GM18505 (cell line): Measurements from ENCODE around the gene ZNF318.
"Not testable (repeated sequence)": the region's sequence is repeated elsewhere in the genome, so short reads cannot be mapped to it uniquely, and the experiment has no call there.

Experiments used
- ATAC-seq: cut with Tn5 transposase; IDR thresholded peaks from one replicate; pipeline ENCODE4 v1.9.1; 2021; ENCODE audit not compliant: unreplicated experiment
- POLR2A ChIP-seq: IDR thresholded peaks from 4 replicates; pipeline ENCODE4 v1.6.1; 2011; ENCODE audit warnings: borderline replicate concordance; ENCODE audit not compliant: insufficient read depth, insufficient read length; ENCODE audit errors: extremely low read depth

Gene ZNF318

GRCh38 chr6:43368259-43369160 is 937 bp downstream of the ZNF318 start:
- peak; percentile 2 for ATAC-seq
- TF ChIP-seq POLR2A = no peak

- TF ChIP-seq POLR2A = peak; percentile 19
- no peak for ATAC-seq
Observed at GRCh38 chr6:43367245-43367984, 2.0 kb downstream of the ZNF318 start.

GRCh38 chr6:43361269-43361668 is 8.2 kb downstream of the ZNF318 start:
- no peak for TF ChIP-seq POLR2A
- ATAC-seq = no peak

- no peak for TF ChIP-seq POLR2A
- no peak for ATAC-seq
Observed at GRCh38 chr6:43359831-43360230, 9.6 kb downstream of the ZNF318 start.

- no peak for TF ChIP-seq POLR2A
- ATAC-seq = no peak
Observed at GRCh38 chr6:43359381-43359780, 10.1 kb downstream of the ZNF318 start.

GRCh38 chr6:43355862-43356590 is 13.4 kb downstream of the ZNF318 start:
- ATAC-seq = no peak

GRCh38 chr6:43351951-43352350 is 17.5 kb downstream of the ZNF318 start:
- not testable (repeated sequence) for ATAC-seq

More at GRCh38 chr6:43355862-43356590, 13.4 kb downstream of the ZNF318 start:
- TF ChIP-seq POLR2A = no peak

- TF ChIP-seq POLR2A = no peak
- ATAC-seq = no peak
Observed at GRCh38 chr6:43347444-43347843, 22.0 kb downstream of the ZNF318 start.

GRCh38 chr6:43347021-43347420 is 22.4 kb downstream of the ZNF318 start:
- ATAC-seq = no peak
- TF ChIP-seq POLR2A = no peak

- ATAC-seq = not testable (repeated sequence)
Observed at GRCh38 chr6:43346243-43346642, 23.2 kb downstream of the ZNF318 start.

GRCh38 chr6:43339168-43339567 is 30.3 kb downstream of the ZNF318 start:
- no peak for ATAC-seq

GRCh38 chr6:43338243-43338642 is 31.2 kb downstream of the ZNF318 start:
- ATAC-seq = no peak
- TF ChIP-seq POLR2A = no peak

More at GRCh38 chr6:43339168-43339567, 30.3 kb downstream of the ZNF318 start:
- TF ChIP-seq POLR2A = no peak

GRCh38 chr6:43336382-43336781 is 33.1 kb downstream of the ZNF318 start:
- no peak for TF ChIP-seq POLR2A
- ATAC-seq = no peak
